IPS-NIHi11 (cell line): ENCODE results near the gene TIMM17A.
"Not testable (repeated sequence)": the region's sequence is repeated elsewhere in the genome, so short reads cannot be mapped to it uniquely, and the experiment has no call there.

ENCODE experiments used
- DNase-seq: peaks from one replicate; pipeline ENCODE4 v3.0.0; 2012; ENCODE audit warnings: mixed read lengths, low spot score

TIMM17A gene

DNA sequence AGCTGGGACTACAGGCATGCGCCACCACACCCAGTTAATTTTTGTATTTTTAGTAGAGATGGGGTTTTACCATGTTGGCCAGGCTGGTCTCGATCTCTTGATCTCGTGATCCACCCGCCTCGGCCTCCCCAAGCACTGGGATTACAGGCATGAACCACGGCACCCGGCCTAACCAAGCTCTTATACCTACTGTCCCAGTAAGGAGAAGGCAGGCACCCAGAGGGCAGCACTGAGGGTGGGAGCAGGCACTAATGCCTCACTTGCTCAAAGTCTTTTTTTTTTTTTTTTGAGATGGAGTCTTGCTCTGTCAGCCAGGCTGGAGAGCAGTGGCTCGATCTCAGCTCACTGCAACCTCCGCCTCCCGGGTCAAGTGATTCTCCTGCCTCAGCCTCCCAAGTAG lies 15.0 kb upstream of the TIMM17A start:
- DNase-seq: not testable (repeated sequence)

DNA sequence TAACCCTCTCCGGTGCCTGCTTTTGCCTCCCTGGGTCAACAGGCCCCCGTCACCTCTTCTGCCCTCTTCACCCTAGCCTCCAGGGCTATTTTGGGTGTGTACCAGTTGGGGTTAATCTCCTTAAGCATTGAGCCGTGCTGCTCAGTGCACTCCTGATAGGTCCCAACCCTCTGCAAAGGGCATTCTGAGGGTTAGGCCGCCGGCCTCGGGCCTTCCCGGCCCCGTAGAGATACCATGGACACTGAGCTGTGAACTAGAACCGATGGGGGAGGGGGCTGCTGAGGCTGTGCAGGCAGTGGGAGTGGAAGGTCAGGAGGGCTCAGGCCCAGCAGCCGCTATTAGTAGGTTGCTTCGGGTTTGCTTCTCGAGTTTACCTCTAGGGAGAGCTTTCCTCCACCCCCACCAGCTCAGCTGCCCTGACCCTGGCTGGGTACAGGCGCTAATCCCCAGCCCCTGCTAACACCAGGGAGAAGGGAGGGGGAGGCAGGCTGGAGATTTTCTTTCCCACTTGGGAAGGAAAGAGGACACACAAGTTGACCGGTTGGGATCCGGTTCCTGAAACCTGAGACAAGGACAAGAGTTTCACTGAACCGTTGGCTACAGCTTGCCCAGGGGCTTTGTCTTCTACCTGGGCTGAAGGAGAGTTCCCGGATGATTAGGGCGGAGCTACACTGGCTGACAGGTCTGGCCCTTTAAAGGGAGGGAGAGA lies 13.7 kb upstream of the TIMM17A start:
- peak; percentile 81 for DNase-seq

DNA sequence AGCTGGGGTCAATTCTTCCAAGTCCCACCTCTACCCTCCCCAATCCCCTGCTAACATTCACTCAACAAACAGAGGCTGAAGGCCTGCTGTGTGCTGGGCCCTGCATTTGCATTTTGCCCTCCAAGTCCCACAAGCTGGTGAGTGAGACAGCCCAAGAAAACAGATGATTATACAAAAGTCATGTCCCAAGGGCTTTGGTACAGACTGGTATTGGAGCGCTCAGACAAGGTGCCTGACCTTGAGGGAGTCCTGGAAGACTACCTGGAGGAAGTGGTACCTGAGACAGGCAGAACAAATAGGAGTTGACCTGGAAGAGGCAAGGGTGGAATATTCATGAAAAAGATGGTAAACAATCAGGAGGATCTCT lies 13.2 kb upstream of the TIMM17A start:
- DNase-seq: no peak

DNA sequence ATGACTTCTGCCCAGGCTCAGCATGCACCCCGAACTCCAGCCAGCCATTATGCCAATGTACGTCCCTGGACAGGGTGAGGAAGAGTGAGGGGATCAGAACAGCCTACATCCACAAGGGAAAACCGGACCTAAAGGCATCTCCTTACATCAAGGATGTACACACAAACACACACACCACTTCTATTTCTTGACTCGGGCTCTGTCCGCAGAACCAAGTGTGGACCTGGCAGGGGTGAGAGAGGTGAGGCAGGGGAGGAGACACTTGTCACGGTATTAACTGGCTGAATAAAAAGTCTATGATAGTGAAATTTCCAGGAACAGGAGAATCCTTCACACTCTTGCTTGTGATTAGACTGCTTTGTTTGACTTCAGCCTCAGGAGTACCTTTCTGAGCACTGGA lies 11.3 kb upstream of the TIMM17A start:
- no peak for DNase-seq

DNA sequence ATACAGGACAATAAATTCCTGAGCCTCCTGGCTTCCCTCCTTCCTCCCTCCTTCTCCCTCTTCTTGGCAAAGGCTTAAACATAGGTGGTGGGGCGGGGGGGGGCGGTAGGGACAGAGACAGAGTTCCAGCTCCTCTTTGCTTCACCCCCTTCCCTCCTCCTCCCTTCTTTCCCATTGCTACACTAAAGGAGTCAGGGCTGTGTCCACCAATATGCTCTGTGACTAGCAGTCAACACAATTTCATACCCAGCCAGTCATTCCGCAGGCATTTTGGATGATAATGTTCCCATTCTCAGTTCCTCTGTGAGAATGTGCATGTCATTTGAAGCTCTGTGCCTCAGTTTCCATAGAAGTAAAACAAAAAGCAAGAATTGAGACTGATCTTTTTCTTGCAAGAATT lies 10.7 kb upstream of the TIMM17A start:
- DNase-seq: no peak

DNA sequence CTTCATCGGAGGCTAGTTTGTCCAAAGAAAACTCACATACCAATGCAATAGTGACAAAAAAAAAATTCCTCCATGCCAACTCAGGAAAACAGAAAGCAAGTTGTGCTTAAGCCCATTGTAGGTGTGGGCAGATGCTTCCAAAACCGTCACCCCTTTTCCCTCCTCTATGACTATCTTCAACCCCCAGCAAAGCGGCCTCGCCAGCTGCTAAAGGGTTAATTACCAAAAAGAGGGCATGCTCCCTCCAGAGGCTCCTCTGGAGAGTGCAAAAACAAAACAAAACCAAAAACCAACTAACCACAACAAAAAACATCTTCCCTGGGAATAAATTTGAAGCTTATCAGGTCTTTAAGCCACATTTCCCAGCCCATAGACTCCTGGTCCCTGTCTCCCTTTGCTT lies 10.1 kb upstream of the TIMM17A start:
- DNase-seq: no peak

DNA sequence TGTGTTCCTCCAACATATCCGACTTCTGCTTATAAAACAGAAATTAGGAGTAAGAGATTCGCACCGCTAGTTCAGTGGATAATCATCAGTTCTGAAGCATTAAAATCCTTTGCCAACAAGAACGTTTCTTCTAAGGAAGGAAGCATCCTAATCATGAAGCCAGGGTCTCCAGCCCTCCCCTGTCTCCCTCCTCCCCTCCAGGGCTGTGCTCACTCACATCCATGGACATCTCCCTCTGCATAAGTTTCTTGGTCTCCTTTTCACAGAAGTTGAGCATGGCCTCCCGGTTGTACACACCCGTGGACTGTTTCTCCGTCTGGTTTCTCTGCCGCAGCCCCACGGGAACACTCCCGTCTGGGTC lies 9.5 kb upstream of the TIMM17A start:
- DNase-seq: no peak

DNA sequence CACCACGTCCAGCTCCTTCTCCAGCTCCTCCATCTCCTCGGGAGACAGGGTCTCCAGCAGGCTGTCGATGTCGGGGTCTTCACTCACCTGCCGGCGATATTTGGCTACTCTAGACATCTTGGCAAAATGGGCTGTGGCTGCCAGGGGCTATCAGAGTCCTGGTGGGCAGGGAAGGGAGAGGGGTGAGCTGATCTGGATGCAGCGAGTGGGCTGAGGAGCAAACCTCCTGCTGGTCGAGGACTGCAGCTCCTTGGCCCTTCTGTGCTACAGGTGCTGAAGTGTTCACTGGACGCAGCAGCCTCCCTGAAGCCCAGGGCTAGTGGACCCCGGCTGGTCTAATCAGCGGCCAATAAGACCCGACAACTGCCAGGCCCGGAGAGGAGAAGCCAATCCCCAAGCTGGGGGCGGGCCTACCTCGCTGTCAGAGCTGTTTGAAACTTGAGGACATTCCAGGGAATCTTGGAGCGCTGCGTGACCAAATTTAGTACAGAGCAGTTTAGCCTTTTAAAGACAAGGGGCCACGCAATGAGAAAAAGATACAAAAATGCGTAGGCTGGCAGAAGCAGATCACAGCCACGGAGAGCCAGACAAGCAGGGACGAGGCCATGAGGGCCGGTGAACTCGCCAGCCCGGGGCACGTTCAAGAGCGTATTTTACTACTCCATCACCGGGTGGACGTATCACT lies 8.9 kb upstream of the TIMM17A start, which contains the start of gene LMOD1:
LMOD1 (minus strand) TSS at position 325 of the 685 bp plus-strand sequence; CDS start at position 117, 208 bp downstream.
- peak; percentile 89 for DNase-seq

DNA sequence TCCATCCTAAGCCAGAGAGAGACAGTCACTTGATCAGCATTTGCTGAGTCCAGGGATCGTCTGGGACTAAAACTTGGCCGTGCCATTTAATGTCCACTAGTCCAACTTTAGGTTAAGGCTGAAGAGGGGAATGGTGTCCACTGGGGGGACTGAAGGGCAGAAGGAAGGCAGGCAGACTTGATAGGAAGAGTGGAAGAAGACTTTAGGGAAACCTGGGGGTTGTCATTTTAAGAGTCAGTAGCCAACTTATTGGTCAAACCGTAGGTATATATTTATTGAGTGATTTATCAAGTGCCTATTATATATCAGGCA lies 7.7 kb upstream of the TIMM17A start:
- no peak for DNase-seq

DNA sequence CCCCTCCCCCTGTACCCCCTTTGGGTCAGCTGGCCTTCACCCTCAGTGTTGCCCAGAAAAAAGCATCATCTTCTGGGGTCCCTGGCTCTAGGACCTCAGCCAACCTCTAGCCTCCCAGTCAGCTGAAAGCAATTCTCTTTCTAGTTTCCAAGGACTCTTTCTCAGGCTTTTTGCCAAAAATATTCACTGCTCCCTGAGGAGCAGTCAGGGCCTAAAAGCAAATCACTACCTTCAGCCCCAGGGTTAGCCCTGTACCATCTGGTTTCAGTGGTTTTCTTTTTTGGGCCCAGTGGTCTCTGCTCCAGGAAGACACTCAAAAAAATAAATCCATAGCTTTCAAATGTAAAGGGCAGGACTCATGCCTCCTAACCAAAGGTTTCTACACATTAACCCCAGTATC lies 5.8 kb upstream of the TIMM17A start:
- DNase-seq: no peak

DNA sequence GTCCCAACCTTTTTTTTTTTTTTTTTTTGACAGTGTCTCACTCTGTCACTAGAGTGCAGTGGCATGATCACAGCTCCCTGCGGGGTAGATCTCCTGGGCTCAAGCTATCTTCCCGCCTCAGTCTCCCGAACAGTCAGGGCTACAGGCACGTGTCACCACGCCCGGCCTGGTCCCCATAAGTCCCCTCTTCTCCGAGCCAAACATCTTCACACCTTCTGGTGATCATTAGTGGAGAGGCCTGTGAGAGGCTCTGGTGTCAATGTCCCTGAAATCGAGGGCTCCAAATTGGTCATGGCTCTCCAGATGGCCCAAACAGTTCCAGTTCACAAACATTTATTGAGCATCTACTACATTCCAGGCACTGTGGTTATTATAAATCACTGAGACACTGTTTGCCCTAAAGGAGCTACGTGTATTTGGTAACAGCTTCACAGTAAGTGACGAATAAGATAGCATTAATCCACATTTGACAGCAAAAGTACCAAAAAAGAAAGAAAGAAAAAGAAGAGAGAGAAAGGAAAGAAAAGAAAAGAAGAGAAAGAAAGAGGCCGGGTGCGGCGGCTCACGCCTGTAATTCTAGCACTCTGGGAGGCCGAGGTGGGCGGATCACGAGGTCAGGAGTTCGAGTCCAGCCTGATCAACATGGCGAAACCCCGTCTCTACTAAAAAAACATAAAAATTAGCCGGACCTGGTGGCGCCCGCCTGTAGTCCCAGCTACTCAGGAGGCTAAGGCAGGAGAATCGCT lies 867 bp upstream of the TIMM17A start:
- no peak for DNase-seq

DNA sequence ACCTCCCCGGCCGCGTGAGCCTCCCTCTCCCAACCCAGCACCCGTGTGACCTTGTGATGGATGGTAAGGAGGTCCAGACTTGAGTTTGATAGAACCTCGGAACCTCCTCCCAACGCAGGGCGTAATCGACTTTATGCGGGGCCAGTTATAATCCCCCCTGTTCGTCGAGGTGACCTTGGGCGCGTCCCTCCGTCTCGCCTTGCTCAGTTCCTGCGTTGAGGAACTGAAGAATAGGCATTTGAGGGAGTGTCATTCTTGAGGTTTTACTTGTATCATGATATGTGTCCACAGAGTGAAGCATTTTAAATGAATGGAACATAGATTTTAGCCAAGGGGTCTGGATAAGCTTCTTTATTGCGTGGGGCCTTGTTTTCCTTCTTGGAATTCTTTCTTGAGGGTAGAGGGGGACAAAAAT lies 433 bp downstream of the TIMM17A start:
- no peak for DNase-seq

DNA sequence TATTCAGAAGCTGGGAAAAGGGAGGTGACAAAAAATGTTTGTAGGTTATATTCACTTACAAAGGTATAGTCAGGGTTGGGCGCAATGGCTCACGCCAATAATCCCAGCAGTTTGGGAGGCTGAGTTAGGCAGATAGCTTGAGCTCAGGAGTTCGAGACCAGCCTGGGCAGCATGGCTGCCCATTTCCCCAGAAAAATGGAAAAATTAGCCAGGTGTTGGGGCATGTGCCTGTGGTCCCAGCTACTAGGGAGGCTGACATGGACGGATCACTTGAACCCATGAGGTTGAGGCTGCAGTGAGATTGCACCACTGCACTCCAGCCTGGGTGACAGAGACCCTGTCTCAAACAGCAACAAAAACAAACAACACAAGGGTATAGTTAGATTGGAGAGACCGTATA lies 3.0 kb downstream of the TIMM17A start:
- no peak for DNase-seq

DNA sequence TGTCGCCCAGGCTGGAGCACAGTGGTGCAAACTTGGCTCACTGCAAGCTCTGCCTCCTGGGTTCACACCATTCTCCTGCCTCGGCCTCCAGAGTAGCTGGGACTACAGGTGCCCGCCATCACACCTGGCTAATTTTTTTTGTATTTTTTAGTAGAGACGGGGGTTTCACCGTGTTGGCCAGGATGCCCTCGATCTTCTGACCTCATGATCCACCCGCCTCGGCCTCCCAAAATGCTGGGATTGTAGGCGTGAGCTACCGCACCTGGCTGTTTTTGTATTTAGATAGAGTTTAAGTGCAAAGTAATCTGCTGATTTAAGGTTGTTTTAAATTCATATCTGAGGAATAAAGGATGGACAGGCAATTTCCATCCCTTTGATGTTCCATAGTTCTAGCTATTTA lies 7.1 kb downstream of the TIMM17A start:
- DNase-seq: not testable (repeated sequence)

DNA sequence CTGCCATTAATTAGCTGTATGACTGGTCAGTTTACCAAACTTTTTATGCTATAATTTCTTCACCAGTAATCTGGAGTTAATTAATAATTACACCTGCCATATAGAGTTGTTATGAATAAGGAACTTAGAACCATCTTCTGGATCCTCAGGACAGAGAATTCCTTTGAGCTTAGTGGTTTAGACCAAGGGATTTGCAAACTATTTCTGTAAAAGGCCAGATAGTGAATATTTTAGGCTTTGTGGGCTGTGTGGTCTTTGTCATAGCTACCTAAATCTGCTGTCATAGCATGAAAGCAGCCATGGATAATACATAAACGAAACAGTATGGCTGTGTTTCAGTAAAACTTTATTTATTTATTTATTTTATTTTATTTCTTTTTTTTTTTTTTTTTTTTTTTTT lies 9.0 kb downstream of the TIMM17A start:
- no peak for DNase-seq

DNA sequence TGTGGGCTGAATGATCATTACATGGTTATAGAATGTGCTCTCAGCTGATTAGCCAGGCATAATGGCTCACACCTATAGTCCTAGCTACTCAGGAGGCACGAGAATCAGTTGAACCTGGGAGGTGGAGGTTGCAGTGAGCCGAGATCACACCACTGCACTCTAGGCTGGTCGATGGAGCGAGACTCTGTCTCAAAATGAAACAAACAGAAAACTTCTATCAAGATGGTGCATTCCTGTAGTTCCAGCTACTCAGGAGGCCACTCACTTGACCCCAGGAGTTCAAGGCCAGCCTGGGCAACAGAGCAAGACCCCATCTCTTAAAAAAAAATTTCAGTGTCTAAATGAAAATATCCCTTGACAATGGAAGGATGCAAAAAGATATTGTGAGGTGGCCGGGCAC lies 10.9 kb downstream of the TIMM17A start:
- no peak for DNase-seq

DNA sequence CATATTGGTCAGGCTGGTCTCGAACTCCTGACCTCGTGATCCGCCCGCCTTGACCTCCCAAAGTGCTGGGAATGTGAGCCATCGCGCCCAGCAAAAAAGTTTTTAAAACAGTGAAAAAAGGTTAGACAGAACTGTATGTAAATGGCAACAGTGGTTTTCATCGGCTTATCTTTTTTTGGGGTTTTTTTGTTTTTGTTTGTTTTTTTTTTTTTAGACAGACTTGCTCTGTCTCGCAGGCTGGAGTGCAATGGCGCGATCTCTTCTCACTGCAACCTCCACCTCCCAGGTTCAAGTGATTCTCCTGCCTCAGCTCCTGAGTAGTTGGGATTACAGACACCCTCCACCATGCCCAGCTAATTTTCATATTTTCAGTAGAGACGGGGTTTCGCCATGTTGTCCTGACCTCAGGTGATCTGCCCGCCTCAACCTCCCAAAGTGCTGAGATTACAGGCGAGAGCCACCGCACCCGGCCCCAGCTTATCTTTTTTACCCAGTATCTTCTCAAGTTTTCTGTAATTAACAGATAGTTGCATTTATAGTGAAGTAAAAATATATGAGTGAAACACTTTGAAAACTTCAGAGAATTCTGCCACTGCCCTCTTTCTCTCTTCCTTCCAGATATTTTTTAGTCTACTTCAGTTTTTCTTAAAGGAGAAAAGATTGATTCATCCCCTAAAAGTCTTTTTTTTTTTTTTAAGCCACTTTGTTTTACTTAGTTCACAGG lies 13.1 kb downstream of the TIMM17A start:
- no peak for DNase-seq

DNA sequence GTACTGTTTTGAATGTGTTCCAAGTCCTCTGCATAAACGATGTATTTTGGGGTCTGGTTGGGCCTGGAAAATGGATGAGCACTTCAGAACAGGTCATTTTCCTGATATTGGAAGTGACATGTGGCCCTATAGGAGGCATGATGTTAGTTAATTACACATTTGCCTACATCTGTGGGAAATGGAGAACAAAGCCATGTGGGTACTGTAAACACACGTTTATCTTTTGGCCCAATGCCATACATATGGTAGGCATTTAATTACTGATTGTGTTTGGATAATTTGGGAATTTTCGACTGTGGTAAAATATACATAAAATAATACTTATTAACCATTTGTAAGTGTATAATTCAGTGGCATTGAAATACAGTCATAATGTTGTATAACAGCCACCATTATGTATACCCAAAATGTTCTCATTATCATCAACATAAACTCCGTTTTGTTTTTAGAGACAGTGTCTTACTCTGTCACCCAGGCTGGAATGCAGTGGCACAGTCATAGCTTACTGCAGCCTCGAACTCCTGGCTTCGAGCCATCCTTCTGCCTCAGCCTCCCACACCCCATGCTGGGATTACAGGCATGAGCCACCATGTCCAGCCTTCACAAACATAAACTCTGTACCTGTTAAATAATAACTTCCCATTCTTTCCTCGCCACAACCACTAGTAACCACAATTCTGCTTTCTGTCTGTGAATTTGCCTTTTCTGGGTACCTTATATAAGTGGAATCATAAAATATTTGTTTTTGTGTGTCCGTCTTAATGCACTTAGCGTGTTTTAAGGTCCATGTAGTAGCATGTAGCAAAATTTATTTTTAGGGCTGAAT lies 15.2 kb downstream of the TIMM17A start:
- no peak for DNase-seq

DNA sequence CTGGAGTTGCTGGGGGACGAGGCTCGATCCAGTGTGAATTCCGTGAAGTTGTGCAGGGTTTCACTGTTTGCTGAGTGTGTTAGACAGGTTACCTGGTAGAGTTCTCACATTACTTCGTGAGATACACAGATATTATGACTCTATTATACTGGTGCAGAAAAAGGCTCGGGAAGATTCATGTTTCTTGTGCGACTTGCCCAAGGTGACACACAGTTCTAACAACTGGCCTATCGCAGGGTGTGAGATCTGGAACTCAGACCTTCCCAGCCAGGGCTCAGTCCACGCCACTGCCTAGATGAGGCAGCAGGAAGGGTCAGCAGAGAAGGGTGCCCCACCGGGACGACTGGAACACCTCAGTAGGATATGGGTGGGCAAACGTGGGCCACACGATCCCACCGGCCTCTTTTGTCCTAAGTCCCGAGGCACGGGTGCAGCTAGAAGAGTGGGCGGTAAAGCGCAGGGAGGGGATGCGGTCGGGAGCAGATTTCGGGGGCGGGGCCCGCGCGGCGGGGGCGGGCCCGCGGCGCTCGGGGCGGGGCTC lies 26.8 kb downstream of the TIMM17A start:
- DNase-seq: peak; percentile 91

DNA sequence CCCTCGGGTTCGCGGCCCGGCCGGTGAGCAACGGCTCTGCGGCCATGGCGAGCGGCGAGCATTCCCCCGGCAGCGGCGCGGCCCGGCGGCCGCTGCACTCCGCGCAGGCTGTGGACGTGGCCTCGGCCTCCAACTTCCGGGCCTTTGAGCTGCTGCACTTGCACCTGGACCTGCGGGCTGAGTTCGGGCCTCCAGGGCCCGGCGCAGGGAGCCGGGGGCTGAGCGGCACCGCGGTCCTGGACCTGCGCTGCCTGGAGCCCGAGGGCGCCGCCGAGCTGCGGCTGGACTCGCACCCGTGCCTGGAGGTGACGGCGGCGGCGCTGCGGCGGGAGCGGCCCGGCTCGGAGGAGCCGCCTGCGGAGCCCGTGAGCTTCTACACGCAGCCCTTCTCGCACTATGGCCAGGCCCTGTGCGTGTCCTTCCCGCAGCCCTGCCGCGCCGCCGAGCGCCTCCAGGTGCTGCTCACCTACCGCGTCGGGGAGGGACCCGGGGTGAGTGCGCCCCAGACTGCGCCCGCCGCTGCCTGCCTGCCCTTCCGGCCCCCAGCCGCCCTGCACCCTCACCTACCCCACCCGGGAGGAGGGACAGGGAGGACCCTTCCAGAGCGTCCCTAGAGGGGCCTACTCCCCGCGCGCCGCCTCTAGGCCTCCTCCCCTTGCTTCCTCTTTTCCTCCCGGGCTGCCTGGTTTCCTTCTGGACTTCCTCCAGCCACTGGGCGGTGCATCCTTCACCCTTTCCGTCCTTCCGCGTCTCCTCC lies 27.5 kb downstream of the TIMM17A start, which contains the start of gene RNPEP:
RNPEP (plus strand) TSS at position 26 of the 757 bp plus-strand sequence; CDS start at position 45, 19 bp downstream.
- DNase-seq: peak; percentile 82

DNA sequence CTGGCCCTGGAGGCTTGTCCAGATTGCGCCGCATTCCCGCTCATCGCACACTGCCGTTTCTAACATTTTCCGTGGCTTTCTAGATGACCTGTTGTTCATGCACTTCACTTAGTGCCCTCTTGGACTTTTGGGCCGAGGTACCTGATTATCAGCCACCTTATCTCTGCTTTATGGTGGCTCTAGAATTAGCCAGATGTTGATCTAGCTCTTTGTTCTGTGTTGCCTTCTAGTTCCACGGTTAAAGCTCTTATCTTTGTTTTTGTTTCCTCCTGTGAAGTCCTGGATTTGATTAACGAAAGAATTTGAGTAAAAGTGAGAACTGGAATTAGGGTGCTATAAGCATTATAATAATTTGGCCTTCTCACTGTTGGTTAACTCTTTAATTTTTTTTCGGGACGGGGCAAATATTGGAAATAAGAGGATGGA lies 28.1 kb downstream of the TIMM17A start:
- no peak for DNase-seq
